ENCODE results near the gene UGT1A9. TPM values are rescaled to one million over a fixed set of nuclear protein-coding genes. Genes with fewer than 3 reads are reported as not detected.

The UGT1A9 gene
- total RNA-seq, 4 donors from 2014 or later: not detected

DNA sequence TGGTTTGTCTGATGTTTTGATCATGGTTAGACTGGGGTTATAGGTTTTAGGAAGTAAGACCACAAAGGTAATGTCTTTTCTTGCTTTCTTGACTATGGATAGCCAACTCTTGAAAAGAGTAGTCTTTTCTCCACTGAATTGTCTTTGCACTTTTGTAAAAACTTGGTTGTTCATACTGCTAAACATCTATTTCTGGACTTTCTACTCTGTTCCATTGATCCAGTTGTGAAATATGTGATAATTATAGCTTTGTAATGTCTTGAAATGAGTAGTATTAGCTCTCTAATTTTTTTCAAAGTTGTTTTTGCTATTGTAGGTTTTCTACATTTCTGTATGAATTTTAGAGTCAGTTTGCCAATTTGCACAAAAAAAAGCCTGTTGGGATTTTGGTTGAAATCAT lies 13.1 kb upstream of the UGT1A9 start:
- TF ChIP-seq POLR2A (IDR thresholded peaks at IDR 0.05): no peak
- H3K36me3 ChIP-seq: no peaks in the 10 kb centered on the region
- H3K27me3 ChIP-seq: no peaks in the 10 kb centered on the region
- DNase-seq: no peak
- H3K27ac ChIP-seq: no peak overlapping the region
- H3K4me1 ChIP-seq: no peaks in the 10 kb centered on the region
- no peaks in the 10 kb centered on the region for H3K9me3 ChIP-seq
- H3K4me3 ChIP-seq (replicated peaks in 1 of 3): no peak overlapping the region
- intact Hi-C loops (cut with DNase I): no loop called here

DNA sequence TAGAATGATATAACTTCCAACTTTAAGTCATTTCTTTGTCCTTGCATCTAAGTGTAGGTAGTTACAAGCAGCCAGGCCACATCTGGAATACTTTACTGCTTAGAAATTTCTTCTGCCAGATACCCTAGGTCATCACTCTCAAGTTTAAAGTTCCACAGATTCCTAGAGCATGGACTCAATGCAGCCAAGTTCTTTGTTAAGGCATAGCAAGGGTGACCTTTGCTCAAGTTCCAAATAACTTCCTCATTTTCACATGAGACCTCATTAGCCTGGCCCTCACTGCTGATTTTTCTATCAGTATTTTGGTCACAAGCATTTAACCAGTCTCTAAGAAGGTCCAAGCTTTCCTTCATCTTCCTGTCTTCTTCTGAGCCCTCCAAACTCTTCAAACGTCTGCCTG lies 7.8 kb upstream of the UGT1A9 start:
- Histone ChIP-seq H3K4me1 (no peaks in the 10 kb centered on the region), H3K36me3 (no peaks in the 10 kb centered on the region), H3K27me3 (no peaks in the 10 kb centered on the region), H3K9me3 (no peaks in the 10 kb centered on the region), H3K27ac (no peak overlapping the region), H3K4me3 (replicated peaks in 1 of 3) (no peak overlapping the region)
- no peak for TF ChIP-seq POLR2A (IDR thresholded peaks at IDR 0.05)
- TF ChIP-seq, protein P1, sequence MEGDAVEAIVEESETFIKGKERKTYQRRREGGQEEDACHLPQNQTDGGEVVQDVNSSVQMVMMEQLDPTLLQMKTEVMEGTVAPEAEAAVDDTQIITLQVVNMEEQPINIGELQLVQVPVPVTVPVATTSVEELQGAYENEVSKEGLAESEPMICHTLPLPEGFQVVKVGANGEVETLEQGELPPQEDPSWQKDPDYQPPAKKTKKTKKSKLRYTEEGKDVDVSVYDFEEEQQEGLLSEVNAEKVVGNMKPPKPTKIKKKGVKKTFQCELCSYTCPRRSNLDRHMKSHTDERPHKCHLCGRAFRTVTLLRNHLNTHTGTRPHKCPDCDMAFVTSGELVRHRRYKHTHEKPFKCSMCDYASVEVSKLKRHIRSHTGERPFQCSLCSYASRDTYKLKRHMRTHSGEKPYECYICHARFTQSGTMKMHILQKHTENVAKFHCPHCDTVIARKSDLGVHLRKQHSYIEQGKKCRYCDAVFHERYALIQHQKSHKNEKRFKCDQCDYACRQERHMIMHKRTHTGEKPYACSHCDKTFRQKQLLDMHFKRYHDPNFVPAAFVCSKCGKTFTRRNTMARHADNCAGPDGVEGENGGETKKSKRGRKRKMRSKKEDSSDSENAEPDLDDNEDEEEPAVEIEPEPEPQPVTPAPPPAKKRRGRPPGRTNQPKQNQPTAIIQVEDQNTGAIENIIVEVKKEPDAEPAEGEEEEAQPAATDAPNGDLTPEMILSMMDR (IDR thresholded peaks at IDR 0.05): no peak
- intact Hi-C loops (cut with DNase I): no loop called here
- no peak for DNase-seq
- 49 to 67% methylated on average over 1 of the region's 1 CpG for WGBS, 2 donors

DNA sequence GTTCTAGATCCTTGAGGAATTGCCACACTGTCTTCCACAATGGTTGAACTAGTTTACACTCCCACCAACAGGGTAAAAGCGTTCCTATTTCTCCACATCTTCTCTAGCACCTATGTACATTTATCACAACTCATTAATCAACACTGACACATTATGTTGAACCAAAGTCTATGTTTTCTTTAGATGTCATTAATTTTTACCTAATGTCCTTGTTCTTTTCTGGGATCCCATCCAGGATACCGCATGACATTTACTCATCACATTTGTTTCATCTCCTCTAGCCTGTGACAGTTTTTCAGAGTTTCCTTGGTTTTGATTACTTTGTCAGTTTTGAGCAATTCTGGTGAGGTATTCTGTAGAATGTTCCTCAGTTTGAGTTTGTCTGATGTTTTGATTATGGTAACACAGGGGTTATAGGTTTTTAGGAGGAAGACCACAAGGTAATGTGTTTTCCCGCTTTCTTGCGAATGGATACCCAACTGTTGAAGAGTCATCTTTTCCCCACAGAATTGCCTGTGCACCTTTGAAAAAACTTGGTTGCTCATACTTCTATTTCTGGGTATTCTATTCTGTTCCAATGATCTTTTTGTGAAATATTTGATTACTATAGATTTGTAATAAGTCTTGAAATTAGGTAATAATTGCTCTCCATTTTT lies 3.0 kb upstream of the UGT1A9 start:
- Histone ChIP-seq H3K9me3 (no peaks in the 10 kb centered on the region), H3K36me3 (no peaks in the 10 kb centered on the region), H3K27ac (no peak overlapping the region), H3K4me1 (no peaks in the 10 kb centered on the region), H3K4me3 (replicated peaks in 1 of 3) (no peak overlapping the region), H3K27me3 (no peaks in the 10 kb centered on the region)
- WGBS, 2 donors: 92 to 93% methylated on average over 4 of the region's 4 CpGs
- DNase-seq: no peak
- intact Hi-C loops (cut with DNase I): no loop called here
- no peak for TF ChIP-seq POLR2A (IDR thresholded peaks at IDR 0.05)
- TF ChIP-seq, protein P1 (IDR thresholded peaks at IDR 0.05): no peak

DNA sequence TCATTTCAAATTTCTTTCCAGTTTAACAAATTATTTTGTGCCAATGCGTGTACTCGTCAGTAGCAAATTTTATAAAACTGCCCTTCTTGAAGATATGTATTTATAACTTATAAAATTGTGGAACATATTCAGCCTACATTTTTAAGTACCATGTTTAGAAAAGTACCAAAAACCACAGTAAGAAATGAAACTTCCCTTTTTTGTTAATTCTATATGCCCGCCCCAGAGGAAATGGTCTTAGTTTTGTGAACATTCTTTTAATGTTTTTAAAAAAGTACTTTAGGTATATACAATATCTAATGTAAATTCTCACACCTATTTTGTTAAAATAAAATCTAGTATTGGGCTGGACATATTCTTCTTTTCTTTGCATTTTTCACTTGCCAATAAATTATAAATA lies 1.2 kb downstream of the UGT1A9 start:
- Histone ChIP-seq H3K27ac (no peak overlapping the region), H3K9me3 (no peaks in the 10 kb centered on the region), H3K4me3 (replicated peaks in 1 of 3) (no peak overlapping the region), H3K4me1 (no peaks in the 10 kb centered on the region), H3K27me3 (no peaks in the 10 kb centered on the region), H3K36me3 (no peaks in the 10 kb centered on the region)
- no peak for DNase-seq
- TF ChIP-seq POLR2A (IDR thresholded peaks at IDR 0.05): no peak
- TF ChIP-seq, protein P1 (IDR thresholded peaks at IDR 0.05): no peak
- intact Hi-C loops (cut with DNase I): no loop called here
- WGBS, 2 donors: 74 to 90% methylated on average over 3 of the region's 3 CpGs

DNA sequence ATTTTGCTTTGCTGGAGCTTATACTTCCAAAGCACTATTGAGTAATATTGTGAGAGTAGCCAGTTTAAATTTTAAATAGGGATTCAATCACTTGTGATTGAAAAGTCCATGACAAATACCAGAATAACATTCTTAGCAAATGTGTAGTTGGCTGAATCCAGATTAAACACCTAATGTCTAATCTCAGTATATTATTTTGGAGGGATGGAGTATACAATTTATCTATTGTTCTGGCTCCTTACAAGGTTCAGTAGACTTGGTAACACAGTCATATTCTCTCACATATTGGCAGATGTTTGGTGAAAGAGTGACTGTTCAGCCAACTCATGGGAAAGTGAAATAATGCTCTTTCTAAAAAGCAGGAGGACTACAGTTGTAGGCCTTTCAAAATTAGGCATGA lies 2.2 kb downstream of the UGT1A9 start:
- Histone ChIP-seq H3K36me3 (no peaks in the 10 kb centered on the region), H3K4me3 (replicated peaks in 1 of 3) (no peak overlapping the region), H3K27me3 (no peaks in the 10 kb centered on the region), H3K4me1 (no peaks in the 10 kb centered on the region), H3K9me3 (no peaks in the 10 kb centered on the region), H3K27ac (no peak overlapping the region)
- TF ChIP-seq, protein P1 (IDR thresholded peaks at IDR 0.05): no peak
- no peak for TF ChIP-seq POLR2A (IDR thresholded peaks at IDR 0.05)
- no peak for DNase-seq
- intact Hi-C loops (cut with DNase I): no loop called here

DNA sequence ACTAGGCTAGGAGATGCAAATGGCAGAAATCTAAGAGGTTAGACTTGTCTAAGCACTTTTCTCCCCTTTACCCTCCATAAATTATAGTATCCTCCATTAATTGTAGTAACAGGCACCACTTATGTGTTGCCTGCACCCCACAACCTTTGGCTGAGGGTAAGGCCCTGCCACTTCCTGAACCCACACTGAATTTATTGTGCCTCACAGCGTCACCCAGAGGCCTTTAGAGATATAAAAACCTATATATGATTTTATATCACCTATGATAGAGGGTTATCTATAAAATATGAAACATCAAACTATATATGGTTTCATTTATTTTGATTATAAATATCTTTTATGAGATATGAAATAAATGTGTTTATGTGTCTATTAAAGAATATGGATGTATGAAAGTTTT lies 2.6 kb downstream of the UGT1A9 start:
- H3K27me3 ChIP-seq: no peaks in the 10 kb centered on the region

More for the DNA sequence above, 2.6 kb downstream of the UGT1A9 start:
- no peak overlapping the region for H3K4me3 ChIP-seq (replicated peaks in 1 of 3)
- no peaks in the 10 kb centered on the region for H3K36me3 ChIP-seq
- 68 to 73% methylated on average over 1 of the region's 1 CpG for WGBS, 2 donors
- TF ChIP-seq, protein P1 (IDR thresholded peaks at IDR 0.05): no peak
- no peak for TF ChIP-seq POLR2A (IDR thresholded peaks at IDR 0.05)
- no peak overlapping the region for H3K27ac ChIP-seq
- DNase-seq: no peak
- intact Hi-C loops (cut with DNase I): no loop called here
- no peaks in the 10 kb centered on the region for H3K9me3 ChIP-seq
- H3K4me1 ChIP-seq: no peaks in the 10 kb centered on the region

Measured in thyroid gland (tissue), 4 donors.